HFF-Myc (cell line): Measurements from ENCODE around the gene PCDHB1.

ENCODE experiments used
- DNase-seq: peaks from one replicate; pipeline ENCODE4 v3.0.0-alpha.2; 2011; ENCODE audit warnings: low read depth; ENCODE audit errors: extremely low read depth
- H3K4me3 ChIP-seq: replicated peaks from 2 replicates; pipeline ENCODE4 v1.5.1; 2011; ENCODE audit warnings: low read depth, mild to moderate bottlenecking, control low read depth, low read length
- TF ChIP-seq, protein P1 (sequence below): IDR thresholded peaks from 2 replicates; pipeline ENCODE4 v1.5.1; 2012; ENCODE audit warnings: mild to moderate bottlenecking, low read depth, low read length, control low read depth; ENCODE audit errors: missing control alignments

The PCDHB1 gene

DNA sequence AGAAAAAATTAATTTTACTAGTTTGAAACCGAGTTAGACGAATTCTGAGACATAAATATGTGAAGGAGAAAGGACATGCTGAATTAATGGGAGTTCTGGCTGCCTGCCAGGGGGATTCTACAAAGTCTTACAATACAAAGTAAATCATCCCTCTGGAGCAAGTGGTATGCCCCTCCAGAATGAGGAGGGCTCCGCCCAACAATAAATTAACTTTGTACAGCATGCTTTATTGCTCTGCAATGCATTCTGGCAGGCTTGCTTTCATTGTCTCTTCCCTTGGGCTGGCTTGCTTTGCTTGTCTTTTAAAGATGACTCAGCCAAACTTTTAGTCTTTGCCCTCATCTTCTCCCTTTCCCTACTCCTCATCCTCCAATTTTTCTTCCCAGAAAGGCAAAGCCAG, 11.7 kb upstream of the PCDHB1 start:
- H3K4me3 ChIP-seq, result no peak overlapping the region
- TF ChIP-seq, protein P1, sequence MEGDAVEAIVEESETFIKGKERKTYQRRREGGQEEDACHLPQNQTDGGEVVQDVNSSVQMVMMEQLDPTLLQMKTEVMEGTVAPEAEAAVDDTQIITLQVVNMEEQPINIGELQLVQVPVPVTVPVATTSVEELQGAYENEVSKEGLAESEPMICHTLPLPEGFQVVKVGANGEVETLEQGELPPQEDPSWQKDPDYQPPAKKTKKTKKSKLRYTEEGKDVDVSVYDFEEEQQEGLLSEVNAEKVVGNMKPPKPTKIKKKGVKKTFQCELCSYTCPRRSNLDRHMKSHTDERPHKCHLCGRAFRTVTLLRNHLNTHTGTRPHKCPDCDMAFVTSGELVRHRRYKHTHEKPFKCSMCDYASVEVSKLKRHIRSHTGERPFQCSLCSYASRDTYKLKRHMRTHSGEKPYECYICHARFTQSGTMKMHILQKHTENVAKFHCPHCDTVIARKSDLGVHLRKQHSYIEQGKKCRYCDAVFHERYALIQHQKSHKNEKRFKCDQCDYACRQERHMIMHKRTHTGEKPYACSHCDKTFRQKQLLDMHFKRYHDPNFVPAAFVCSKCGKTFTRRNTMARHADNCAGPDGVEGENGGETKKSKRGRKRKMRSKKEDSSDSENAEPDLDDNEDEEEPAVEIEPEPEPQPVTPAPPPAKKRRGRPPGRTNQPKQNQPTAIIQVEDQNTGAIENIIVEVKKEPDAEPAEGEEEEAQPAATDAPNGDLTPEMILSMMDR, result no peak
- DNase-seq, result no peak

DNA sequence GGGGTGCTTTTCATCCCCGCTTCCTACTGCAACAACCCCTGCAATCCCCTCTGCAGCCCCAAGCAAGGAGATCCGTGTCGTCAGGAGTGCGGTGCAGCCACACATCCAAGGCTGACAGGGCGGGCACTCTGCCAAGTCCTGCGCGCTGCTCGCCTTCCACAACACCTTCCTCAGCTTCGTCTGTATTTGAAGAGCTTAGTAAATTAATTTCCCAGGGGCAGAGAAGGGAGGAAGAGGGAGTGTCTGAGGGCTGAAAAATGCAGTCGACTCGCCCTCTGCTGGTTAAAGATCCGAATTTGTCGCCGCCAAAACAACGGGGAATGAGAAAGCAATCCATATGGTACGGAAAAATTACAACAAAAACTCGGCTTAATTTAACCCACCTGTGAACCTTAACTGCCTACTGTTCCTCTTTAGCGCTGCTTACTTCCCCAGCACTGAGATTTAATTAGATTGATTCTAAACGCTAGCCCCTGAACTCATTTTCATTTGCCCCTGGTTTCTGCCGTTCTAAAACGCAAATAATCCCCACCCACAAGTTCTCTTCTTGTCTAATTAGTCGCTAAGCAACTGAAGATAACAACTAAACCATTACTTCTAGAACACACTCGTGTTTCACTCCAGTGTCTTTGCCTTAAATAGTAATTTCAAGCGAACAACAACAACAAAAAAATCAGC, 10.9 kb upstream of the PCDHB1 start:
- DNase-seq, result no peak
- H3K4me3 ChIP-seq, result no peak overlapping the region
- TF ChIP-seq, protein P1, result no peak

DNA sequence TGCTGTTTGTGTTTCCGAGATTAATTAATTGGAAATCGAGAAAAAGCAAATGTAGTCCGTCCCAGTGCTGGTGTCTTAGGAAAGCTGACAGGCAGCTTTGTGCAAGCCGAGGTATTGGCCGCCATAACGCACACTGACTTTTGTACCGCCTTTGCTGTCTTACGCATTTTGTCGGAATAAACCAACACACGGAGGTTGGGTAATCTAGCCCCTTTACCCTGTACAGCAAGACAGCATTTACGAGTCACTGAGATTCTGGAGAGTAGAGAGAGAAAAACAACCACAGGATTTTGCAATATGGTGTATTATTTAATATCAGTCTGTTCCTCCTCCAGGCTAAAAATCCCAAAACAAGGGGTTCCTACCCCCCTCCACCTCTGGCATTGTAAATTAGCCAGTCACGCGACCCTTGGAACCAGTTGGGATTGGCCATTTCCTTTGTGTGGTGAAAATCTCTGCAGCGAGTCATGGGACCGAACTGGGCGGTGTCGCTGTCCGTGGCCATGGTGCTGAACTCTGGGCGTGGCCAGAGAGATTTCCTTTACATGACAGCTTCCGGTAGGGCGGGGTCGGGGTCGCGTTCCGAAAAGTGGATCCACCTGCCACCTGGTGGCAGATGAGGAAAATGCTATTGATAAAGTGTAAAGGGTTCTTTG, 10.3 kb upstream of the PCDHB1 start:
- TF ChIP-seq, protein P1, result peak; percentile 57
- no peak overlapping the region for H3K4me3 ChIP-seq
- DNase-seq, result peak; percentile 20

DNA sequence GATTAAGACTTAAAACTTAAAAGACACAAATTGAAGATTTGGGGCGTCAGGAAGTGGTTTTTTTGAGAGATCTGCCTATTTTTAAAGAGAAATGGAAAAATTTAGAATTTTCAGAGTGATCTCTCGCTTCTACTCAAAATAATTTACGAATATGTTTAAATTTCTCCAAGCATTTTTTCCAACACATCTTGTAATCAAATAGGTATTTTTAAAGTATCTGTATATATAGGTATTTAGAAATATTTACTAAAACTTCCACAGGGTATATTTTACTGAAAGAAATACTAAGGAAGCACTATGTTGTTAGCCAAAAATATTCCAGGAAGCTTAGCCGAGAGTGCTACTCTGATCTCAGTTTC, 9.8 kb upstream of the PCDHB1 start:
- TF ChIP-seq, protein P1, result no peak
- no peak overlapping the region for H3K4me3 ChIP-seq
- DNase-seq, result no peak

DNA sequence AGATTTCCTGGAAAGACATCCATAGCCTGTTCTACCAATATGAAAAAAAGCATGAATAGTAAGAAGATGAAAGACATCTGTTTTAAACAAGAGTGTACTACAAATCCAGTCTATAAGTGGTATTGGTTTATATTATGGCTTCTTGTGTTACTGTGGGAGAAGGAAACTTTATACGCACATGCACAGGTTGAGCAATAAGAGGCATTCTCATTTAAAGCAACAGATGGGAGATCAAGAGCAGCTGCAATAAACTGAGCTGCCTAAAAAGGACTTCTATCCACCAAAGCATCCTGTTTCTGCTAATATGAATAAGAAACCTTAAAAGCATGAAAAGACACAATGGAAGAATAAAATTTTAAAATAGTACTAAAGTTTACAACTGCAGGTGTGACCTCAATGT, 8.6 kb upstream of the PCDHB1 start:
- DNase-seq, result no peak
- TF ChIP-seq, protein P1, result no peak
- H3K4me3 ChIP-seq, result no peak overlapping the region

DNA sequence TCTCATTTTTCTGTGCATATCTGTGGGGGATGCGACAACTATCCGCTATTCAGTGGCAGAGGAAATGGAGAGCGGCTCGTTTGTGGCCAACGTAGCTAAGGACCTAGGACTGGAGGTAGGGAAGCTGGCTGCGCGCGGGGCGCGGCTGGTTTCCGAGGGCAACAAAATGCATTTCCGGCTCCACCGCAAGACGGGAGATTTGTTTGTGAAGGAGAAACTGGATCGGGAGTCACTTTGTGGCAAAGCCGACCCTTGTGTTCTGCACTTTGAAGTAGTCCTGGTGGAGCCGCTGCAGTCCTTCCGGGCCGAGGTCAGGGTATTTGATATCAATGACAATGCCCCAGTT, 320 bp downstream of the PCDHB1 start:
- H3K4me3 ChIP-seq, result no peak overlapping the region
- DNase-seq, result no peak
- TF ChIP-seq, protein P1, result no peak
